K562 (cell line): ENCODE results near the gene MEIOB.
"Not testable (repeated sequence)": the region's sequence is repeated elsewhere in the genome, so short reads cannot be mapped to it uniquely, and the experiment has no call there.

Experiments
- E2F1 ChIP-seq: sonication (generic); formaldehyde crosslinking; IDR thresholded peaks from 2 replicates; pipeline ENCODE4 v1.8.1; 2023; ENCODE audit warnings: mild to moderate bottlenecking, missing genetic modification reagents, moderate library complexity
- FOXA3 ChIP-seq, 2 experiments: fragments of 450-650 bp in 1 of 2; sonication (generic) in 1 of 2; formaldehyde crosslinking; IDR thresholded peaks in 1 of 2; conservative IDR thresholded peaks in 1 of 2; 2 replicates each; pipeline versions ENCODE4 v1.4.0 to v1.8.0; 2020 to 2022; ENCODE audit warnings: mild to moderate bottlenecking in 2 of 2, missing genetic modification reagents in 1 of 2
- GABPA ChIP-seq: fragments of 200-800 bp; sonication (Bioruptor generic); conservative IDR thresholded peaks from 2 replicates; pipeline ENCODE4 v1.6.1; 2016; ENCODE audit warnings: low read depth, missing genetic modification characterization, missing compliant biosample characterization
- NCOA6 ChIP-seq: fragments of 450-650 bp; IDR thresholded peaks from 2 replicates; pipeline ENCODE4 v1.6.1; 2017; ENCODE audit warnings: mild to moderate bottlenecking
- NFRKB ChIP-seq: fragments of 450-650 bp; IDR thresholded peaks from 2 replicates; pipeline ENCODE4 v1.6.1; 2016; ENCODE audit warnings: low read depth
- SLC30A9 ChIP-seq: fragments of 250-450 bp; sonication (Bioruptor Pico); IDR thresholded peaks from 2 replicates; pipeline ENCODE4 v1.8.0; 2022; ENCODE audit warnings: mild to moderate bottlenecking, moderate library complexity
- THRA ChIP-seq: fragments of 450-650 bp; IDR thresholded peaks from 2 replicates; pipeline ENCODE4 v1.6.1; 2017; ENCODE audit warnings: mild to moderate bottlenecking, moderate library complexity
- ZFX ChIP-seq: sonication (generic); formaldehyde crosslinking; IDR thresholded peaks from 2 replicates; pipeline ENCODE4 v1.8.0; 2022; ENCODE audit warnings: mild to moderate bottlenecking, missing genetic modification reagents, moderate library complexity
- ZNF589 ChIP-seq: fragments of 200-800 bp; sonication (Bioruptor generic); IDR thresholded peaks from 2 replicates; pipeline ENCODE4 v1.6.1; 2016; ENCODE audit warnings: low read depth, missing genetic modification characterization, missing compliant biosample characterization
- TF ChIP-seq, protein P1 (sequence below): fragments of 450-650 bp; IDR thresholded peaks from 2 replicates; pipeline ENCODE4 v1.6.1; 2018; ENCODE audit not compliant: partially characterized antibody
- TF ChIP-seq, protein P2 (sequence below): fragments of 450-650 bp; formaldehyde crosslinking; IDR thresholded peaks from 2 replicates; pipeline ENCODE4 v1.4.0; 2022; ENCODE audit warnings: missing genetic modification characterization

- TF ChIP-seq, protein P1, sequence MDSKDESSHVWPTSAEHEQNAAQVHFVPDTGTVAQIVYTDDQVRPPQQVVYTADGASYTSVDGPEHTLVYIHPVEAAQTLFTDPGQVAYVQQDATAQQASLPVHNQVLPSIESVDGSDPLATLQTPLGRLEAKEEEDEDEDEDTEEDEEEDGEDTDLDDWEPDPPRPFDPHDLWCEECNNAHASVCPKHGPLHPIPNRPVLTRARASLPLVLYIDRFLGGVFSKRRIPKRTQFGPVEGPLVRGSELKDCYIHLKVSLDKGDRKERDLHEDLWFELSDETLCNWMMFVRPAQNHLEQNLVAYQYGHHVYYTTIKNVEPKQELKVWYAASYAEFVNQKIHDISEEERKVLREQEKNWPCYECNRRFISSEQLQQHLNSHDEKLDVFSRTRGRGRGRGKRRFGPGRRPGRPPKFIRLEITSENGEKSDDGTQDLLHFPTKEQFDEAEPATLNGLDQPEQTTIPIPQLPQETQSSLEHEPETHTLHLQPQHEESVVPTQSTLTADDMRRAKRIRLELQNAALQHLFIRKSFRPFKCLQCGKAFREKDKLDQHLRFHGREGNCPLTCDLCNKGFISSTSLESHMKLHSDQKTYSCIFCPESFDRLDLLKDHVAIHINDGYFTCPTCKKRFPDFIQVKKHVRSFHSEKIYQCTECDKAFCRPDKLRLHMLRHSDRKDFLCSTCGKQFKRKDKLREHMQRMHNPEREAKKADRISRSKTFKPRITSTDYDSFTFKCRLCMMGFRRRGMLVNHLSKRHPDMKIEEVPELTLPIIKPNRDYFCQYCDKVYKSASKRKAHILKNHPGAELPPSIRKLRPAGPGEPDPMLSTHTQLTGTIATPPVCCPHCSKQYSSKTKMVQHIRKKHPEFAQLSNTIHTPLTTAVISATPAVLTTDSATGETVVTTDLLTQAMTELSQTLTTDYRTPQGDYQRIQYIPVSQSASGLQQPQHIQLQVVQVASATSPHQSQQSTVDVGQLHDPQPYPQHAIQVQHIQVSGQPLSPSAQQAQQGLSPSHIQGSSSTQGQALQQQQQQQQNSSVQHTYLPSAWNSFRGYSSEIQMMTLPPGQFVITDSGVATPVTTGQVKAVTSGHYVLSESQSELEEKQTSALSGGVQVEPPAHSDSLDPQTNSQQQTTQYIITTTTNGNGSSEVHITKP, result not testable (repeated sequence)
- TF ChIP-seq SLC30A9 (CRISPR knock-in tag); GABPA; THRA; ZNF589 (CRISPR knock-in tag); E2F1 (CRISPR knock-in tag); FOXA3 (CRISPR knock-in tag; conservative IDR thresholded peaks at IDR 0.05 in 1 of 2, IDR thresholded peaks at IDR 0.05 in 1 of 2); NFRKB; ZFX (CRISPR knock-in tag); NCOA6: not testable (repeated sequence)
- TF ChIP-seq, protein P2, sequence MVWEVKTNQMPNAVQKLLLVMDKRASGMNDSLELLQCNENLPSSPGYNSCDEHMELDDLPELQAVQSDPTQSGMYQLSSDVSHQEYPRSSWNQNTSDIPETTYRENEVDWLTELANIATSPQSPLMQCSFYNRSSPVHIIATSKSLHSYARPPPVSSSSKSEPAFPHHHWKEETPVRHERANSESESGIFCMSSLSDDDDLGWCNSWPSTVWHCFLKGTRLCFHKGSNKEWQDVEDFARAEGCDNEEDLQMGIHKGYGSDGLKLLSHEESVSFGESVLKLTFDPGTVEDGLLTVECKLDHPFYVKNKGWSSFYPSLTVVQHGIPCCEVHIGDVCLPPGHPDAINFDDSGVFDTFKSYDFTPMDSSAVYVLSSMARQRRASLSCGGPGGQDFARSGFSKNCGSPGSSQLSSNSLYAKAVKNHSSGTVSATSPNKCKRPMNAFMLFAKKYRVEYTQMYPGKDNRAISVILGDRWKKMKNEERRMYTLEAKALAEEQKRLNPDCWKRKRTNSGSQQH (CRISPR knock-in tag), result not testable (repeated sequence)
Measured at GRCh38 chr16:1897692-1898091, 25.7 kb upstream of the MEIOB start.
